ENCODE measurements around the gene TBC1D22A.

GRCh38 chr22:46929046-46929709 lies 166.7 kb downstream of the TBC1D22A start:
- TF ChIP-seq CTCF (IDR thresholded peaks at IDR 0.05 in 2 of 3, conservative IDR thresholded peaks at IDR 0.05 in 1 of 3; ENCODE audit: insufficient read depth in 2 of 3, low read depth in 1 of 3, low read length in 3 of 3), result no peak
- no peak for TF ChIP-seq POLR3A (IDR thresholded peaks at IDR 0.05; ENCODE audit: borderline replicate concordance, extremely low read depth, insufficient read depth, insufficient read length)
- no peak for TF ChIP-seq GATAD2B (IDR thresholded peaks at IDR 0.05; ENCODE audit: borderline replicate concordance)
- TF ChIP-seq ZBTB7A (IDR thresholded peaks at IDR 0.05; ENCODE audit: borderline replicate concordance, control insufficient read depth, low read depth, low read length), result no peak
- TF ChIP-seq SREBF1 (IDR thresholded peaks at IDR 0.05; ENCODE audit: borderline replicate concordance, low read depth, low read length), result no peak

Data from K562 (cell line).